Right cardiac atrium (tissue), 5 donors: ENCODE results near the gene CCDC70. TPM values are rescaled to one million over a fixed set of nuclear protein-coding genes. Genes with fewer than 3 reads are reported as not detected.

Source experiments
- ATAC-seq, 2 donors: fragments of 200-7000 bp; cut with Tn5 transposase; one replicate each; pipeline versions ENCODE4 v1.8.0 to v1.9.1; 2020; ENCODE audit warnings: moderate library complexity in 2 of 2, mild to moderate bottlenecking in 1 of 2
- DNase-seq, 3 donors: peaks; one replicate each; pipeline ENCODE4 v3.0.0-alpha.2; 2020
- H3K27ac ChIP-seq: one replicate; pipeline ENCODE4 v1.5.1; 2013; ENCODE audit warnings: mild to moderate bottlenecking, low read length, control low read depth, moderate library complexity
- H3K27me3 ChIP-seq: one replicate; pipeline ENCODE4 v1.6.1; 2013; ENCODE audit not compliant: control insufficient read depth, insufficient read depth
- H3K4me1 ChIP-seq: one replicate; pipeline ENCODE4 v1.6.1; 2013; ENCODE audit warnings: low read length; ENCODE audit not compliant: control insufficient read depth, insufficient read depth
- H3K4me3 ChIP-seq: one replicate; pipeline ENCODE4 v1.5.1; 2013; ENCODE audit warnings: low read length, control low read depth
- H3K9me3 ChIP-seq: one replicate; pipeline ENCODE4 v1.6.1; 2013; ENCODE audit warnings: low read length; ENCODE audit not compliant: control insufficient read depth
- WGBS: extraction: QIAGEN DNeasy Blood & Tissue Kit; methylation state at CpG from one replicate; pipeline ENCODE4 v1.1.7; 2013; 5-methylcytosine and 5-hydroxymethylcytosine counted together
- intact Hi-C, 4 donors: fragments of 100-400 bp; cut with DNase I; formaldehyde crosslinking; loops; one replicate each; pipeline versions ENCODE4 v1.11.0 to v1.14.0; 2022 to 2023
- polyA plus RNA-seq: library from polyadenylated mRNA; stranded (reverse); fragments of 200-250 nt; gene quantifications from one replicate; pipeline ENCODE4 v1.2.3, GENCODE V29; 2013
- total RNA-seq, 4 donors: library from RNA; stranded (reverse); fragmentation: NEBNext Ultra II Directional; extraction: Animal tissue kit (Norgen Biotek cat#: 25700); gene quantifications; one replicate each; pipeline ENCODE4 v1.2.1, GENCODE V29; 2021
- donor health status: healthy with polysubstance abuse.
- donor health status: DM: no; HTN: yes; CAD: no.
- donor health status: DM: no; HTN: no; CAD: no.
- donor health status: DM: no; HTN: yes; CAD: no; lungs with severe emphysema.
- donor health status: DM: yes; HTN: yes; CAD: no.

The CCDC70 gene
- total and polyA plus RNA-seq, 5 donors: 0.07 TPM; not detected in 4

- ATAC-seq: no peak
- 94% methylated on average over 12 of the region's 12 CpGs for WGBS
- intact Hi-C loops: loop anchor here in 1 of 4 donors (10.0 kb wide), 1 partner anchor 84 kb away; no protein-coding TSS in a partner anchor
Observed at GRCh38 chr13:51910508-51910907, 48.7 kb downstream of the CCDC70 start.

GRCh38 chr13:51912091-51912490 is 50.3 kb downstream of the CCDC70 start:
- ATAC-seq (peak; percentile 69 to 89), DNase-seq (no peak)
- intact Hi-C loops: loop anchor here in 1 of 4 donors (10.0 kb wide), 1 partner anchor 83 kb away; no protein-coding TSS in a partner anchor
- WGBS: 55% methylated on average over 10 of the region's 10 CpGs
- H3K4me3 ChIP-seq: no peak overlapping the region
- no peak overlapping the region for H3K27ac ChIP-seq
- no peaks in the 10 kb centered on the region for H3K9me3 ChIP-seq
- peaks cover 2% of the 10 kb centered on the region for H3K4me1 ChIP-seq
- no peaks in the 10 kb centered on the region for H3K27me3 ChIP-seq

More at GRCh38 chr13:51910508-51910907, 48.7 kb downstream of the CCDC70 start:
- H3K4me1 ChIP-seq: peaks cover 7% of the 10 kb centered on the region
- H3K9me3 ChIP-seq: no peaks in the 10 kb centered on the region
- H3K27ac ChIP-seq: no peak overlapping the region
- H3K4me3 ChIP-seq: no peak overlapping the region
- no peaks in the 10 kb centered on the region for H3K27me3 ChIP-seq
- no peak for DNase-seq

- H3K27ac ChIP-seq: no peak overlapping the region
- ATAC-seq (no peak), DNase-seq (no peak)
- H3K4me1 ChIP-seq: no peaks in the 10 kb centered on the region
- no peak overlapping the region for H3K4me3 ChIP-seq
- WGBS: 67% methylated on average over 11 of the region's 11 CpGs
- no peaks in the 10 kb centered on the region for H3K9me3 ChIP-seq
- intact Hi-C loops: loop anchor here in 1 of 4 donors (10.0 kb wide), 1 partner anchor 82 kb away; no protein-coding TSS in a partner anchor
- no peaks in the 10 kb centered on the region for H3K27me3 ChIP-seq
Observed at GRCh38 chr13:51912511-51913225, 50.9 kb downstream of the CCDC70 start.

- ATAC-seq: peak in 1 of 2 donors; percentile 23
- WGBS: 51% methylated on average over 4 of the region's 4 CpGs
Observed at GRCh38 chr13:51913421-51914136, 51.8 kb downstream of the CCDC70 start.

GRCh38 chr13:51914137-51914493 is 52.3 kb downstream of the CCDC70 start:
- Histone ChIP-seq H3K27me3 (no peaks in the 10 kb centered on the region), H3K4me1 (no peaks in the 10 kb centered on the region), H3K4me3 (no peak overlapping the region), H3K27ac (no peak overlapping the region), H3K9me3 (no peaks in the 10 kb centered on the region)
- no peak for ATAC-seq
- intact Hi-C loops: loop anchor here in 1 of 4 donors (10.0 kb wide), 1 partner anchor 81 kb away; no protein-coding TSS in a partner anchor
- no peak for DNase-seq
- 86% methylated on average over 7 of the region's 7 CpGs for WGBS

More at GRCh38 chr13:51913421-51914136, 51.8 kb downstream of the CCDC70 start:
- Histone ChIP-seq H3K9me3 (no peaks in the 10 kb centered on the region), H3K27me3 (no peaks in the 10 kb centered on the region), H3K27ac (no peak overlapping the region), H3K4me3 (no peak overlapping the region), H3K4me1 (no peaks in the 10 kb centered on the region)
- intact Hi-C loops: loop anchor here in 1 of 4 donors (10.0 kb wide), 1 partner anchor 81 kb away; no protein-coding TSS in a partner anchor
- no peak for DNase-seq

Other genes starting within 250 kb of the CCDC70 start
- 10 to 100 TPM; 11.1 to 13.6 (median 12.2) TPM for gene DHRS12, start 57.8 kb upstream of the CCDC70 start, total RNA-seq
- gene DHRS12, start 57.8 kb upstream of the CCDC70 start, polyA plus RNA-seq: 16.5 TPM
- 1 to 10 TPM; 2.7 to 8.2 (median 4.7) TPM for gene TMEM272, start 16.8 kb upstream of the CCDC70 start, total RNA-seq
- 3.4 TPM for gene TMEM272, start 16.8 kb upstream of the CCDC70 start, polyA plus RNA-seq
- 1 to 10 TPM; 4.7 to 6.4 (median 5.6) TPM for gene ATP7B, start 149.5 kb downstream of the CCDC70 start, total RNA-seq
- 2.4 TPM for gene ATP7B, start 149.5 kb downstream of the CCDC70 start, polyA plus RNA-seq
- gene ALG11, start 150.4 kb downstream of the CCDC70 start, total RNA-seq: 10 to 100 TPM; 23.9 to 32.2 (median 26.5) TPM
- 4.3 TPM for gene ALG11, start 150.4 kb downstream of the CCDC70 start, polyA plus RNA-seq
- gene UTP14C, start 162.7 kb downstream of the CCDC70 start, total RNA-seq: 10 to 100 TPM; 13.9 to 17.3 (median 15.6) TPM
- 5.5 TPM for gene UTP14C, start 162.7 kb downstream of the CCDC70 start, polyA plus RNA-seq